HepG2 (cell line): ENCODE measurements around the gene NDRG3. TPM values are rescaled to one million over a fixed set of nuclear protein-coding genes. Genes with fewer than 3 reads are reported as not detected.

Experiments
- ATAD3A ChIP-seq: sonication (generic); formaldehyde crosslinking; IDR thresholded peaks from 2 replicates; pipeline ENCODE4 v1.4.0; 2020; ENCODE audit warnings: missing genetic modification reagents
- BRF2 ChIP-seq: sonication (generic); formaldehyde crosslinking; IDR thresholded peaks from 2 replicates; pipeline ENCODE4 v1.8.1; 2022; ENCODE audit warnings: mild to moderate bottlenecking, missing genetic modification reagents
- DR1 ChIP-seq: sonication (generic); formaldehyde crosslinking; IDR thresholded peaks from 2 replicates; pipeline ENCODE4 v1.8.0; 2021; ENCODE audit warnings: mild to moderate bottlenecking, missing genetic modification reagents, inconsistent platforms
- DZIP1 ChIP-seq: sonication (generic); formaldehyde crosslinking; IDR thresholded peaks from 2 replicates; pipeline ENCODE4 v1.5.0; 2020; ENCODE audit warnings: mild to moderate bottlenecking, missing genetic modification reagents
- JARID2 ChIP-seq: sonication (generic); formaldehyde crosslinking; IDR thresholded peaks from 2 replicates; pipeline ENCODE4 v1.8.1; 2023; ENCODE audit warnings: missing genetic modification reagents, inconsistent platforms; ENCODE audit not compliant: insufficient replicate concordance
- LRRFIP1 ChIP-seq: sonication (generic); formaldehyde crosslinking; conservative IDR thresholded peaks from 2 replicates; pipeline ENCODE4 v1.4.0; 2020; ENCODE audit warnings: missing genetic modification reagents
- MAFG ChIP-seq: sonication (generic); formaldehyde crosslinking; IDR thresholded peaks from 2 replicates; pipeline ENCODE4 v1.5.1; 2020; ENCODE audit warnings: mild to moderate bottlenecking, missing genetic modification reagents
- NFKB2 ChIP-seq: sonication (generic); formaldehyde crosslinking; IDR thresholded peaks from 2 replicates; pipeline ENCODE4 v1.4.0; 2020; ENCODE audit warnings: missing genetic modification reagents, borderline replicate concordance
- SALL1 ChIP-seq: sonication (generic); formaldehyde crosslinking; IDR thresholded peaks from 2 replicates; pipeline ENCODE4 v1.8.0; 2022; ENCODE audit warnings: mild to moderate bottlenecking, missing genetic modification reagents
- SOX6 ChIP-seq, 2 experiments: fragments of 450-650 bp in 1 of 2; sonication (generic) in 1 of 2; formaldehyde crosslinking in 1 of 2; IDR thresholded peaks; 2 replicates each; pipeline versions ENCODE4 v1.4.0 to v1.6.1; 2017 to 2020; ENCODE audit warnings: antibody characterized with exemption in 1 of 2, mild to moderate bottlenecking in 1 of 2, missing genetic modification reagents in 1 of 2
- ZBTB46 ChIP-seq: sonication (generic); formaldehyde crosslinking; IDR thresholded peaks from 2 replicates; pipeline ENCODE4 v1.4.0; 2020; ENCODE audit warnings: mild to moderate bottlenecking, missing genetic modification reagents, borderline replicate concordance
- ZNF513 ChIP-seq: sonication (generic); formaldehyde crosslinking; conservative IDR thresholded peaks from 2 replicates; pipeline ENCODE4 v1.5.0; 2020; ENCODE audit warnings: missing genetic modification reagents
- ZNF574 ChIP-seq: sonication (generic); formaldehyde crosslinking; IDR thresholded peaks from 2 replicates; pipeline ENCODE4 v1.4.0; 2020; ENCODE audit warnings: missing genetic modification reagents
- ZNF724P ChIP-seq: sonication (generic); formaldehyde crosslinking; IDR thresholded peaks from 2 replicates; pipeline ENCODE4 v1.8.0; 2022; ENCODE audit warnings: missing genetic modification reagents, borderline replicate concordance
- ZNF740 ChIP-seq: sonication (generic); formaldehyde crosslinking; IDR thresholded peaks from 2 replicates; pipeline ENCODE4 v1.4.0; 2020; ENCODE audit warnings: missing genetic modification reagents
- polyA plus RNA-seq, 8 experiments: library from polyadenylated mRNA; depleted of rRNA in 3 of 8; stranded (reverse) in 7 of 8; unstranded in 1 of 8; fragments of >200 nt; fragmentation: Illumina TruSeq in 4 of 8; extraction: Trizol in 4 of 8; gene quantifications; 2 replicates each; pipeline versions ENCODE4 v1.2.1 to v1.2.3, GENCODE V29; 2011 to 2016; ENCODE audit warnings: low read depth in 4 of 8, missing spikeins in 1 of 8, mixed read lengths in 1 of 8; ENCODE audit not compliant: insufficient read depth in 1 of 8
- total RNA-seq, 5 experiments: library from RNA; depleted of rRNA; stranded (reverse); fragments of >200 nt; fragmentation: Illumina TruSeq; extraction: Trizol; gene quantifications; 2 replicates each; pipeline ENCODE4 v1.2.3, GENCODE V29; 2016; ENCODE audit warnings: low read depth in 1 of 5

The NDRG3 gene
- total and polyA plus RNA-seq, 2 of the 13 experiments (the other 11 are each of a cell fraction or from before 2014, with no cell fraction given) = 36.0 to 40.5 TPM

GRCh38 chr20:36754656-36755222, 8.8 kb upstream of the NDRG3 start (continued):
- TF ChIP-seq BRF2 (no peak), SALL1 (CRISPR knock-in tag) (no peak), JARID2 (no peak), ZNF513 (CRISPR knock-in tag) (no peak), ZNF740 (no peak), SOX6 (IDR thresholded peaks at IDR 0.05) (no peak), SOX6 (CRISPR knock-in tag; IDR thresholded peaks at IDR 0.05) (no peak), LRRFIP1 (CRISPR knock-in tag) (no peak), DR1 (CRISPR knock-in tag) (no peak), ZNF724P (CRISPR knock-in tag) (no peak), MAFG (CRISPR knock-in tag) (no peak), ZNF574 (CRISPR knock-in tag) (no peak), NFKB2 (CRISPR knock-in tag) (no peak), DZIP1 (CRISPR knock-in tag) (no peak), ZBTB46 (0 out of 2 replicates have a peak, but pooled peaks have one; percentile 44), ATAD3A (CRISPR knock-in tag) (no peak)
